Duodenal mucosa (tissue), 2 donors: ENCODE results near the gene C1QBP.
"Not testable (repeated sequence)": the region's sequence is repeated elsewhere in the genome, so short reads cannot be mapped to it uniquely, and the experiment has no call there.

Experiments used
- H3K27ac ChIP-seq: one replicate; pipeline ENCODE4 v1.7.0; 2013; ENCODE audit warnings: low read depth, low read length
- H3K27me3 ChIP-seq, 2 donors: one replicate each; pipeline ENCODE4 v1.7.0; 2013; ENCODE audit warnings: low read length in 2 of 2, control low read depth in 1 of 2; ENCODE audit not compliant: insufficient read depth in 2 of 2, control insufficient read depth in 1 of 2
- H3K36me3 ChIP-seq, 2 donors: one replicate each; pipeline ENCODE4 v1.7.0; 2013; ENCODE audit warnings: low read length in 2 of 2, control low read depth in 1 of 2; ENCODE audit not compliant: insufficient read depth in 2 of 2, control insufficient read depth in 1 of 2
- H3K4me1 ChIP-seq, 2 donors: one replicate each; pipeline ENCODE4 v1.7.0; 2013; ENCODE audit warnings: low read length in 2 of 2, control low read depth in 1 of 2; ENCODE audit not compliant: insufficient read depth in 2 of 2, control insufficient read depth in 1 of 2
- H3K4me3 ChIP-seq, 2 donors: one replicate each; pipeline ENCODE4 v1.7.0; 2013; ENCODE audit warnings: low read length in 2 of 2, low read depth in 1 of 2
- H3K9ac ChIP-seq, 2 donors: one replicate each; pipeline ENCODE4 v1.7.0; 2013; ENCODE audit warnings: low read length in 2 of 2, low read depth in 1 of 2
- H3K9me3 ChIP-seq, 2 donors: one replicate each; pipeline ENCODE4 v1.7.0; 2013; ENCODE audit warnings: low read length in 2 of 2, control low read depth in 1 of 2; ENCODE audit not compliant: control insufficient read depth in 1 of 2

The C1QBP gene

DNA sequence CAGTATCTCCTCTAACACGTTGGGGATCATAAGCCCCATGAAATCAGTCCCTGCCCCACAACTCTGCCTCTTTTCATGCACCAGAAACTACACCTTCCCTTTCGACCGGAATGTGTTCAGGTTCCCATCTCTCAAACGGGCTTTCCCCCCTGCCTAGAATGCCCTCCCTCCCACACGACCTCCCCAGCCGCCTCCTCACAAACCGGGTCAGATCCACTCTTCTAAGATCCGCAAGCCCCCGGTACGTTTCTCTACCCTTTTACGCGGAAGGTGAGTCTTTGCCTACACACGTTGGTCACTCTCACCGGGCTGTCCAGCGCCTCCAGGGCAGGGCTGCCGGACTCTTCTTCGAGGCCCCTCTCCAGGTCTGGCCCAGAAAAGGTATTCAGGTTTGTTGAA lies 29.1 kb upstream of the C1QBP start:
- H3K27ac ChIP-seq: no peak overlapping the region
- peak overlapping the region; percentile 78 to 81 for H3K9ac ChIP-seq
- H3K4me3 ChIP-seq: peak overlapping the region; percentile 93 to 94
- peaks cover 8 to 13% of the 10 kb centered on the region in 2 donors for H3K4me1 ChIP-seq
- no peaks in the 10 kb centered on the region for H3K9me3 ChIP-seq
- peaks cover 9 to 10% of the 10 kb centered on the region in 2 donors for H3K36me3 ChIP-seq
- no peaks in the 10 kb centered on the region for H3K27me3 ChIP-seq

DNA sequence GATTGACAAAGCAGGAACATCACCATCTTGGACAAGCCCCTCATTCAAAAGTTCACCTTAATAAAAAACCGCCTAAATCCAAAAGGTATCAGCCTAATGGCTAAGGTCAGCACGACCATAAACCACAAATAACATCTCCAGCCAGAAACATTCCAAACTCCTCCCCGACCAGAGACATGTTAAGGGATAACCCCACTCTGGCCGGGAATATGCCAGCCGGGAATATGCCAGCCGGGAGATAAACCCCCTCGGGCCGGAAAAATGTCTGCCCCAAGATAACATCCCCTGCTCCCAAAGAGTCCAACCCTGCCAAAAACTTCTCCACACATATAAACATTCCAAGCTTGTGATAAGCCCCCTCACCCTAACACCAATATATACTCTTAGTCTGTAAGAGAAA lies 28.5 kb upstream of the C1QBP start:
- Histone ChIP-seq H3K27ac (no peak overlapping the region), H3K4me3 (peak overlapping the region; percentile 93 to 94), H3K9me3 (no peaks in the 10 kb centered on the region), H3K4me1 (peaks cover 8 to 13% of the 10 kb centered on the region in 2 donors), H3K27me3 (no peaks in the 10 kb centered on the region), H3K9ac (peak overlapping the region; percentile 78 to 81), H3K36me3 (peaks cover 6 to 8% of the 10 kb centered on the region in 2 donors)

DNA sequence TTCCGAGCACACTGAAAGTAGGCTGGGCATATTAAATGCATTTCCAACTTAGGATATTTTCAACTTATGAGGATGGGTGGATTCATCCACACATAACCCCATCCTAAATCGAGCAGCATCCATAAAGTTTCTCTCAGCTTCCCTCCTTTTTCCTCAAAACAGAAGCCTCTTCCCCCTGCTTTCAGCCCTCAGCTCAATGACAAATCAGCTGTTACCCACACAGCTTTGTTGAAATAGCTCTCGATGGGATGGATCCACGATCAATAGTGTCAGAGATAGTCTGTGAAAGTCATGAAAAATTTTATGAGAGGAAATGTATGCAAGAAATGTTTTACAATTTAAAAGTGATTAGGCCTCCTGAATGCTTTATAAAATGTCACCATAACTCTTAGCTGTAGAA lies 27.3 kb upstream of the C1QBP start:
- H3K4me3 ChIP-seq: no peak overlapping the region
- H3K9ac ChIP-seq: no peak overlapping the region
- no peaks in the 10 kb centered on the region for H3K27me3 ChIP-seq
- no peak overlapping the region for H3K27ac ChIP-seq
- H3K9me3 ChIP-seq: no peaks in the 10 kb centered on the region
- peaks cover 8 to 13% of the 10 kb centered on the region in 2 donors for H3K4me1 ChIP-seq
- H3K36me3 ChIP-seq: no peaks in the 10 kb centered on the region

DNA sequence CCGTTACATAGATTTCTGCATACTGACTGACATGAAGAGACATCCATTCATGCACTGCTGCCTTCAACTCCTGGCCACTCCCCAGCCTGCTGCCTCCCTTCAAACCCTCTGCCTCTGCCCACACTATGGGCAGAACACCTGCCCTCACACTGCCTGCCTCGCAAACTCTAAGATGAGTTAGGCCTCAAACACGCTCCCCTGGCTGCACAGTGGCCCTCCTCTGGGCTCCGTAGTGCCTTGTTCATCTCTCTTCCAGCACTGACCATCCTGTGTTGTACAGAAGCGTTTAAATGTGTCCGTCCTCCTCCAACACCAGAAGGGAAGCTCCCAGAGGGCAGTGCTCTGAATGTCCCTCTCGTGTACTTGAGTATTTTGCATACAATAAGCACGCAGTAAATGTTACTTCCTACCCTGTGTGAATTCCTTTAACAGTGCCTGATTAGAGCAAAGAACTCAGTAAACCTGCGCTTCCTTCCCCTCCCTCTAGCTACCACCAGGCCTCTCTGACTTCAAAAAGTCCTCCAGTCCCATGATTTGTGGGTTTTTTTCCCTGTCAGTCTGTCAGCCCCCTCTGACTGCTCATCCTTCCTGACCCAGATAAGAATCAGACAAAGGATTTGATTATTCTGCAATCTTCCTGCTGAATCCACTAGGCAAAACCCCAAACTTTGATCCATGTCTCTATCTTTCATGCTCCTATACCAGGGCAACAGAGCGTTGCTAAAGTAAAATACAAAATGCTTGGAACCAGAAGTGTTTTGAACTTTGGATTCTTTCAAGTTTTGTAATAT lies 26.0 kb upstream of the C1QBP start:
- Histone ChIP-seq H3K27ac (no peak overlapping the region), H3K9ac (no peak overlapping the region), H3K4me3 (no peak overlapping the region), H3K4me1 (peaks cover 8 to 13% of the 10 kb centered on the region in 2 donors), H3K36me3 (peaks cover 0 to 11% of the 10 kb centered on the region in 2 donors), H3K9me3 (no peaks in the 10 kb centered on the region), H3K27me3 (no peaks in the 10 kb centered on the region)

DNA sequence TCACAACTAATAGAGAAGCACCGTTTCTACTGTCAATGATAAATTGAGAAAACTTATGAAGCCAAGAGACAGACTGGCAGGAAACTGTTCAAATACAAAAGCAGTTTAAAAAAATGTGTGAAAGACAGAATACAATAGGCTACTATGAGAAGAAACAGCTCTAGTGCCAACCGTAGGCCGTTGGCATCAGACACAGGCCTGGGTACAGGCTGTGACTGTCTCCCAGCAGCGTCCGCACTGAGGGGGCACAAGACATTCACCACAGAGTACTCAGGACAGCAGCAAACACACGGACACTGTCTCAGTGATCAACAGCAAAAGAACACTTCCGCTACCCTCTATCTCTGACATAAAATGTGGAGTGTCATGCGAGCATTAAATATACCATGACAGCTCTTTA lies 7.8 kb upstream of the C1QBP start:
- H3K4me3 ChIP-seq: no peak overlapping the region
- no peaks in the 10 kb centered on the region for H3K4me1 ChIP-seq
- no peak overlapping the region for H3K9ac ChIP-seq
- no peaks in the 10 kb centered on the region for H3K27me3 ChIP-seq
- H3K36me3 ChIP-seq: peaks cover 24 to 71% of the 10 kb centered on the region in 2 donors
- no peaks in the 10 kb centered on the region for H3K9me3 ChIP-seq
- no peak overlapping the region for H3K27ac ChIP-seq

DNA sequence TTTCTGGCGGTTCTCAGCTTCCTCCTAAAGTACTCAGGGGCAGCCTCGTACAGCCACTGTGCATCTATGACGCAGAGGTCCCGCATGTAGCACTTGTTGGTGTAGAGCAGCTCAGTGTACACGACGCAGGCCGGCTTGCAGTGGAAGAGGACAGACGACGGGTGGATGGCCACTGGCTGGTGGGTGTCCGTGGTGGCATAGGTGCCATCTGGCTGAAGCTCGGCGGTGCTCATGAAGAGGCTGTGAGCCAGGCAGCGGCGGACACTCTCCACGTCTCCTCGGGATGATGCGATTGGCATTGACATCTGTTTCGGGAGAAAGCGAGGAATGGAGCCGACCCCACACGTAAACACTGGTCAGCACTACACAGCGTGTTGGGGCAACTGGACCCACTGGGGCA lies 5.3 kb upstream of the C1QBP start:
- H3K9me3 ChIP-seq: no peaks in the 10 kb centered on the region
- H3K27me3 ChIP-seq: no peaks in the 10 kb centered on the region
- no peak overlapping the region for H3K27ac ChIP-seq
- H3K4me1 ChIP-seq: peaks cover 5% of the 10 kb centered on the region in 2 donors
- H3K9ac ChIP-seq: no peak overlapping the region
- no peak overlapping the region for H3K4me3 ChIP-seq
- peaks cover 24 to 55% of the 10 kb centered on the region in 2 donors for H3K36me3 ChIP-seq

DNA sequence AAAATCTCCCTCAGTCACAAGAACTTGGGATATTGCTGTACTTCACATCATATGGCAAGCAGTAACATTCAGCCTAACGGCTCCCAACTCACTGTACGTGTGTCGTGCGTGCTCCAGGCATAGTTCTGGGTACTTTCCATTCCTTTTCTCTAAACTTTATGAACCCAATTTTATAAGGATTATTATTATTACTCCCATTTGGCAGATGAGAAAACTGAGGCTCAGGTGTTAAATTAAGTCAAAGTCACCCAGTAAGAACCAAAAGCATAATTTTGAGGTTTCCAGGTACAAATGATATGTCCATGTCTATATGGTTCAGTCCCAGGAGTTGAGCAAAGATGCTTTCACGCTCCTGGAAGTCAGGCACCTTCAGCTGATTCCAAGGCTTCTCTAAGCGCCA lies 4.8 kb upstream of the C1QBP start:
- H3K9ac ChIP-seq: no peak overlapping the region
- H3K4me3 ChIP-seq: no peak overlapping the region
- H3K4me1 ChIP-seq: peaks cover 5% of the 10 kb centered on the region in 2 donors
- peaks cover 24 to 52% of the 10 kb centered on the region in 2 donors for H3K36me3 ChIP-seq
- no peaks in the 10 kb centered on the region for H3K9me3 ChIP-seq
- H3K27ac ChIP-seq: no peak overlapping the region
- H3K27me3 ChIP-seq: no peaks in the 10 kb centered on the region

DNA sequence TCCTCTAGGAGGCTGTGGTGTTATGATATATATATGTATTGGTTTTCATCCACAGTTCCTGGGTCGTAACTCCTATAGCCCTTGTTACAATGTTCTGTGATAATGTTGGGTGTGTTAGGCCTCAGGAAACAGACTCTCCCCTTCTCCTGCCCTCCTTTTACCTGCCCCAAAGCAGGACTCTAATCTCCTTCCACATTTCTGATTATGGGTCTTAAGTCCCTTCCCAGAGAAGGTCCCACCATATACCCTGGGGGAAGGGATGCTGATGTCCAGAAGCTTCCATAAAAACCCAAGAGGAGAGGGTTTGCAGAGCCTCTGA lies 450 bp upstream of the C1QBP start:
- peak overlapping the region; percentile 84 to 85 for H3K4me3 ChIP-seq
- H3K9me3 ChIP-seq: no peaks in the 10 kb centered on the region
- peak overlapping the region; percentile 7 for H3K27ac ChIP-seq
- H3K36me3 ChIP-seq: peaks cover 19 to 40% of the 10 kb centered on the region in 2 donors
- peaks cover 20 to 21% of the 10 kb centered on the region in 2 donors for H3K4me1 ChIP-seq
- no peaks in the 10 kb centered on the region for H3K27me3 ChIP-seq
- peak overlapping the region; percentile 80 to 81 for H3K9ac ChIP-seq

DNA sequence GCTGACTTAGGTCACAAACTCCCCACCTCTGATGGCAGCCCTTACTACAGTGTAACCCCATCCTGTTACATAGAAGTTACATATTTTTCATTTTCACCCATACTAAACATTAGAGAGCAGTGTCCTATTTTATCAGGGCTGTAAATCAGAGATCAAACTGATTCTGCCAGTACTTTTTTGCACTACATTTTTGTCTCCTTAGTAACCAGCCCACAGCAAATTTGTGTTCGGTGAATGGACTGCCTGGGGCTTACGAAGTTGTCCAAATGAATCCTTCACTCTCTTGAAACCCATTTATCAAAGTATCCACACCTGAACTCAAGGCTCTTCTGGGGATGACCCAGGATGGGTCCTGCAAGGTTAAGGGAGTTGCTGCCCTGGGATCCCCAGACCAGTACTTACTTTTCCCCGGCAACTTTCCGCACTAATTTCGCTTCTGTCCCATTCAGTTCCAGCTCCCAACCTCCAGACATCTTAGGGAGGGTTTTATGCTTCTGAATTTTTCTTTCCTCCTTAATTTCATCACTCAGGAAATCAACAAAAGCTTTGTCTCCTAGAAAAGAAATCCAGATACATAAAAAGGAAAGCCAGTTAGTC lies 1.1 kb downstream of the C1QBP start:
- Histone ChIP-seq H3K9me3 (no peaks in the 10 kb centered on the region), H3K4me3 (peak overlapping the region; percentile 84 to 85), H3K9ac (peak overlapping the region; percentile 67 to 81), H3K4me1 (peaks cover 20 to 21% of the 10 kb centered on the region in 2 donors), H3K27me3 (no peaks in the 10 kb centered on the region), H3K27ac (no peak overlapping the region), H3K36me3 (peaks cover 17 to 42% of the 10 kb centered on the region in 2 donors)

DNA sequence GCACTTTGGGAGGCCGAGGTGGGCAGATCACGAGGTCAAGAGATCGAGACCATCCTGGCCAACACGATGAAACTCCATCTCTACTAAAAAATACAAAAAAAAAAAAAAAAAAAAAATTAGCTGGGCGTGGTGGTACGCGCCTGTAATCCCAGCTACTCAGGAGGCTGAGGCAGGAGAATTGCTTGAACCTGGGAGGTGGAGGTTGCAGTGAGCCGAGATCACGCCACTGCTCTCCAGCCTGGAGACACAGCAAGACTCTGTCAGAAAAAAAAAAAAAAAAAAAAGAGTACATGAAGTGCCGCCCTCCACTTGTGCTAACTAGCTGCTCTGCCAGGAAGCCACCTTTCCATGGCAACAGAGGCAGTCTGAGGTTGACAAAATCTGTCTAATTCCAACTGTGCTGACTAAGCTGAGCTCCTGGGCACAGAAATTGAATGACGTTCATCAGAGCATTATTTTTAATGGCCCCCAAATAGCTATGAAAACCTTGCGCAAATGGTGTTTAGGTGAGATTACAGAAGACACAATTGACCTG lies 3.1 kb downstream of the C1QBP start:
- Histone ChIP-seq H3K36me3 (peaks cover 29 to 58% of the 10 kb centered on the region in 2 donors), H3K4me1 (peaks cover 20 to 21% of the 10 kb centered on the region in 2 donors)
- not testable (repeated sequence) for H3K9ac ChIP-seq, H3K9me3 ChIP-seq, H3K4me3 ChIP-seq, H3K27ac ChIP-seq, H3K27me3 ChIP-seq
